Activated CD4-positive, alpha-beta T cell treated with anti-CD3 and anti-CD28 coated beads, Interleukin-2, amount 10 ng/mL, durations not matched to agents 7 days and 5 days (primary cell): ENCODE results near the gene DENND5A. TPM values are rescaled to one million over a fixed set of nuclear protein-coding genes. Genes with fewer than 3 reads are reported as not detected.

Experiments
- CTCF ChIA-PET: fragments of 350-600 bp; sonication (Branson Sonifier 250); formaldehyde crosslinking; loops from one replicate; lab custom pipeline; 2021; ENCODE audit warnings: antibody characterized with exemption; lab: Charles Lee
- POLR2A ChIA-PET: fragments of 350-600 bp; sonication (Branson Sonifier 250); formaldehyde crosslinking; loops from one replicate; lab custom pipeline; 2021; ENCODE audit warnings: antibody characterized with exemption; lab: Charles Lee
- DNase-seq: peaks from one replicate; pipeline ENCODE4 v3.0.0-alpha.2; 2020
- H3K27ac Mint-ChIP-seq: one replicate; pipeline ENCODE4 v1.8.0; 2021; ENCODE audit warnings: mild to moderate bottlenecking, moderate library complexity, mixed read lengths
- H3K27me3 Mint-ChIP-seq: one replicate; pipeline ENCODE4 v1.8.0; 2021; ENCODE audit warnings: mixed read lengths
- H3K36me3 Mint-ChIP-seq: one replicate; pipeline ENCODE4 v1.8.0; 2021; ENCODE audit warnings: low read depth, mixed read lengths
- H3K4me1 Mint-ChIP-seq: one replicate; pipeline ENCODE4 v1.8.0; 2021; ENCODE audit warnings: mixed read lengths
- H3K4me3 Mint-ChIP-seq: one replicate; pipeline ENCODE4 v1.8.0; 2021; ENCODE audit warnings: mild to moderate bottlenecking, moderate library complexity, mixed read lengths
- H3K9me3 Mint-ChIP-seq: one replicate; pipeline ENCODE4 v1.8.0; 2021; ENCODE audit warnings: mixed read lengths
- microRNA-seq: library from miRNA; unstranded; fragments of <30 nt; microRNA quantifications from one replicate; pipeline ENCODE4 v1.2.0, GENCODE V29; 2021; ENCODE audit warnings: borderline microRNAs expressed, borderline replicate concordance
- total RNA-seq, 2 experiments: library from RNA; stranded (reverse); gene quantifications; one replicate each; pipeline ENCODE4 v1.2.3, GENCODE V29; 2021

The DENND5A gene
- total RNA-seq, 2 experiments from 2014 or later, result 70.2 to 93.5 TPM

DNA sequence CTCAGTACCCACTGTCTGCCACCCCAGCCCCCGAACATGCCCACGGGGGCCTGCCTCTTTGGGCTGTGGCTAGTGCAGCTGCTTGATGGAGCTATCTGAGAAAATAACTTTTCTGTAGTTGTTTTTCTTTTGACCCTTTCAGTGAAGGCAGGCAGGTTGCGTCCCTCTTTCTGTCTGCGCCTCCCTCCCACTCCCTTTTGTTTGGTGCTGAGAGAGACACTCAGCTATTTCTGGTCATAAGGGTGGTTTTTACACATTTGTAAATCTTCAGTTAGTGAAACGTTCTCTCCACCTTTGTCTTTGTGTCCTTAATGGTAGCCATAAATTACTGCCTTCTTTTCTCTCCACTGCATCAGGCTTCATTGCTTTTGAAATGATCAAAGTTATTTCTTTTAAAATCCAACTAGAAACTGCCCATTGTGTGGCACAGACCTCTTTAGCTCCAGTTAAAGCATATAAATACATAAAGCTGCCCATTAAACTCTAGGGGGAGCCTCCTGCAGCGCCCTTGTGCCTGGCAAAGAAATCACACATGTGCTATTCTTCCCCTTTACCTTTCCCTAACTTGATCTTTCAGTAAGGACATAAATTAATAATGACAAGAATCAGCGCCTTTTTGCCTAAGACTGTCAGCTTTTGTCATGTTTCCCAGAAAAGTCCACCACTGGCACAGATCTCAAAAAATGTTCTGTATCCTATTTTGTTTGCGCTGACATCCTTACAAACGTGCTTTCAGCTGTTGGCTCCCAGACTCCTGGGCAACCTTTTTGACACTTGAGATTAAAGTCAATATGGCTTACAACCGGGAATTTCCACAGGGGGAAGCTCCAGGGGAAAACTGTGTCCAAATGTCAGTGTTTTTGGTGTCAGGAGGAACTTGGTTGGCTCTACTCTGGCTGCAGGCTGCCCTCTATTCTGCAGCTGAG, 172.0 kb downstream of the DENND5A start:
- Mint-ChIP-seq H3K9me3 (no peaks in the 10 kb centered on the region), H3K27ac (no peak overlapping the region), H3K27me3 (peaks cover 53% of the 10 kb centered on the region), H3K36me3 (no peaks in the 10 kb centered on the region), H3K4me3 (no peak overlapping the region), H3K4me1 (peaks cover 2% of the 10 kb centered on the region)
- ChIA-PET CTCF (interaction anchor here (0.9 to 1.2 kb wide), 3 partner anchors 16 to 44 kb away, joined by 3 to 4 read pairs (median 3); no protein-coding TSS in a partner anchor), POLR2A (no interaction called here)
- DNase-seq, result no peak

DNA sequence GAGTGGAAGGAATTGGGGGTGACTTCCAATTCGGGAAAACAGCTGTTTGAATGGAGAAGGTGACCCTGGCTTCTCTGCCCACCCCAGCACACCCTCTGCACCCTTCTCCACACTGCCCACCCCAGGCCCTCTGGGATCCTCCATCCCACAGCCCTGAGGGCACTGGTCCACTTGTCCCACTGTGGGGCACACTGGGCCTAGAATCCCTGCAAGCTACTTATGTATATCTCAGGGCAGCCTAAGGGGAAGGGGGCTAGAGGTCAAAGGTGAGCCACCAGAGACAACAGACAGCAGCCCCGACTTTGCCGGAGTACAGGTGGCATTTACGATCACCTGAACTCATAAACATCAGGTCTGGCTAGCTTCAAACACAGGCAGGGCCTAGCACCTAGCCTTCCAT, 173.1 kb downstream of the DENND5A start:
- CTCF ChIA-PET, result interaction anchor here (0.9 to 1.6 kb wide), 3 partner anchors 10 to 45 kb away, joined by 3 to 4 read pairs (median 3); no protein-coding TSS in a partner anchor
- no peaks in the 10 kb centered on the region for H3K36me3 Mint-ChIP-seq
- H3K4me1 Mint-ChIP-seq, result peaks cover 2% of the 10 kb centered on the region
- DNase-seq, result no peak
- no peaks in the 10 kb centered on the region for H3K9me3 Mint-ChIP-seq
- H3K4me3 Mint-ChIP-seq, result no peak overlapping the region
- peaks cover 60% of the 10 kb centered on the region for H3K27me3 Mint-ChIP-seq
- no peak overlapping the region for H3K27ac Mint-ChIP-seq
- POLR2A ChIA-PET, result no interaction called here

DNA sequence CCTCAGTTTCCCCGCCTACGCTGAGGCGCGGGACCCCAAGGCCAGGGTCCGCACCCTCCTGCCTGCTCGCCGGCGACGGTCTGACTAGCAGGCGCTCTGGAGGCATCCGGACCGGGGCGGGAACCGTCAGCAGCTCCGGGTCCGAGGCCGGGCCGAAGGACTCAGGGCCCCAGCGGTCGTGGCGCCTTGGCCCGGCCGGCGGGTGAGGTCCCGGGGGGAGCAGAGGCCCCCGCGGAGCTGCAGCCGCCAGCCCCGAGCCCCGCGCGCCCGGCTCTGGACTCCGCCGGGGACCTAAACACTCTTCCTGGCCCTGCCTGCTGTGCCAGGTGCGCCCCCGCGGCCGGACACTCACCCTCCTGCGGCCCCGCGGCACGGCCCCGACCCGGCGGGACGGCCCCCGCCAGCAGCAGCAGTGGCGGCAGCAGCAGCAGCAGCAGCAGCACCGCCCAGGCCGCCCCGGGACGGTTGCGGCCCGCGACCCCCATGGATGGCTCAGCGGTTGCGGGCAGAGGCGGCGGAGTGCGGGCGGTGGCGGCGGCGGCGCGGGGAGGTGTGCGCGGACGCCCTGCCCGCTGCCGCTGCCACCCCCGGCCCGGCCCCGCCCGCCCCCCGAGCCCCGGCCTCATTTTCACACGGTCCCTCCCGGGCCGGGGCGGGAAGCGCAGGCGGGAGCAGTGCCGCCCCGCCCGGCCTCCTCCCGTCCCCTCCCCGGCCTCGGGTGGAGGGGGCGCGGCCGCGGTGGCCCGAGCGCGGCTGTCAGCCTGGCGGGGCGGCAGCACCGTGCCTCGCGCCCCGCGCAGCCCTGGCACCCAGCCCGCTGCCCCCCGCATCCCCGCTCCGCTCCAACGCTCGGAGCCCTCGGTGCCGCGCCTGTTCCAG, 173.9 kb downstream of the DENND5A start, which contains the start of gene SCUBE2:
Gene SCUBE2, minus strand, starts transcription at position 556 of the 879 bp plus-strand sequence. Its CDS starts 71 bp downstream, at position 485.
- peak within 1 kb of the TSS; percentile 29 for H3K4me3 Mint-ChIP-seq
- no peak for DNase-seq
- CTCF ChIA-PET, result interaction anchor here (1.6 kb wide), 1 partner anchor 9 kb away, joined by 3 read pairs; no protein-coding TSS in a partner anchor
- peaks cover 61% of the 10 kb centered on the region for H3K27me3 Mint-ChIP-seq
- H3K36me3 Mint-ChIP-seq, result no peaks in the 10 kb centered on the region
- H3K4me1 Mint-ChIP-seq, result peaks cover 2% of the 10 kb centered on the region
- no peaks in the 10 kb centered on the region for H3K9me3 Mint-ChIP-seq
- no peak within 1 kb of the TSS for H3K27ac Mint-ChIP-seq
- POLR2A ChIA-PET, result no interaction called here

DNA sequence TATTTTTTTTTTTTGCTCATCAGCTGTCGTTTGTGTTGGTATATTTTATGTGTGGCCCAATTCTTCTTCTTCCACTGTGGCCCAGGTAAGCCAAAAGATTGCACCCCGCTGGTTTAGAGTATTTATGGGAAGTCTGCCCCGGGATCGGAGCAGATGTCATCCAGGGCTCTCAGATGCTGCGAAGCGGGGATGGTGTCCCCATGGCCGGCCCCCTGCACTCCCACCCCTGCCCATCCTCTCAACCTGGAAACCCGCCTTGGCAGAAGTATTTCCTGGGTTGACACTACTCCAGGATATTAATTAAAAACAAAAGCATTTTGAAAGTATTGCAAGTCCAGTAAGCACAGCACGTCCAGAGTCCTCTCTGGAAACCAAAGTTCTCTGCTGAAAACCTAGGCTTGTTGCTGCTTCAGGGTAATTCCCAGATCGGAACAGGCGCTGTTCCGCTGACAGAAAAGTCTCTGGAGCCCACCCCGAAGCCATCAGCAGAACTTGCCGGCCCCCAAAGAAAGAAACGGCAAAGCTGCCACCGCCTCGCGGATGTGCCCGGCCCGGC, 174.6 kb downstream of the DENND5A start:
- peak overlapping the region; percentile 29 for H3K4me3 Mint-ChIP-seq
- H3K36me3 Mint-ChIP-seq, result no peaks in the 10 kb centered on the region
- no peak overlapping the region for H3K27ac Mint-ChIP-seq
- ChIA-PET CTCF (interaction anchor here (1.5 kb wide), 1 partner anchor 47 kb away, joined by 4 read pairs; no protein-coding TSS in a partner anchor), POLR2A (interaction anchor here (0.6 kb wide), 1 partner anchor 1926 kb away, joined by 3 read pairs; no protein-coding TSS in a partner anchor)
- no peak for DNase-seq
- peaks cover 2% of the 10 kb centered on the region for H3K4me1 Mint-ChIP-seq
- peaks cover 63% of the 10 kb centered on the region for H3K27me3 Mint-ChIP-seq
- H3K9me3 Mint-ChIP-seq, result no peaks in the 10 kb centered on the region

DNA sequence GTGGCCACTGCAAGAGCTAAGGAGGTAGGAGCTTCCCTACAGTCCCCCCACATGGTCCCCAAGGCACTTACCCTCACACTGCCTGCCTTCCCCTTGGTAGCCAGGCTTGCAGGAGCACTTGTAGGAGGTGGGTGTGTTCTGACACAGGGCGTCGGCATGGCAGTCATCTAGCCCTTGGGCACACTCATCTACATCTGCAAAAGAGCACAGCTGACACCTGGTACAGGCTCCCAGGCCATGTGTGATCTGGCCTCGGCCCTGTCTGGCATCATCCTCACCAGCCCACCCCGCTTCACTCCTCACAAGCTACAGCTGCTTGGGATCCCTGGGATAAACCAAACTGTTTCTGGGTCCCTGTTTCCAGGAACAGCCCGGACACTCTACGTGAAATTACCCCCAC, 175.5 kb downstream of the DENND5A start:
- ChIA-PET POLR2A (interaction anchor here (0.6 kb wide), 1 partner anchor 1925 kb away, joined by 3 read pairs; no protein-coding TSS in a partner anchor), CTCF (interaction anchor here (1.5 kb wide), 1 partner anchor 48 kb away, joined by 4 read pairs; no protein-coding TSS in a partner anchor)
- no peak for DNase-seq
- Mint-ChIP-seq H3K4me1 (peaks cover 2% of the 10 kb centered on the region), H3K36me3 (no peaks in the 10 kb centered on the region), H3K4me3 (no peak overlapping the region), H3K27ac (no peak overlapping the region), H3K27me3 (peaks cover 63% of the 10 kb centered on the region), H3K9me3 (no peaks in the 10 kb centered on the region)

DNA sequence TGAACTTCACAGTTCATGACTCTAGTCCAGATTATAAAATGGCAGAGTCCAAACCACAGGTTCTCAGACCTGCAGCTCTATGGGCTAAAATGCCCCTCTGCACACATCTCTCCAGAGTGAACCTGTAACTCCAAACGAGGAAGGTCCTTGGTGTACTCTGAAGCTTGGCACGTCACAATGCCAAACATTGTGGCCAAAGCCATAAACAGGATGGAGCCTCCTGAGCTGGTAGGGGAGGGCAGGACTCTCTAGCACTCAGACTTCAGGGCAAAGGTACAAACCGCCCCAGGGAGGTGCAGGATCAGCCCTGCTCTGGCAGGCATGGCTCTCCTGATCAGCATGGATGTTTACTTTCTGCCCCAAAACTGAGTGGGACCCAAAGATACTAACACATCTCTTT, 176.1 kb downstream of the DENND5A start:
- POLR2A ChIA-PET, result no interaction called here
- CTCF ChIA-PET, result interaction anchor here (1.2 to 1.5 kb wide), 3 partner anchors 10 to 49 kb away, joined by 4 read pairs; no protein-coding TSS in a partner anchor

More for the DNA sequence above, 176.1 kb downstream of the DENND5A start:
- Mint-ChIP-seq H3K36me3 (no peaks in the 10 kb centered on the region), H3K4me1 (peaks cover 2% of the 10 kb centered on the region), H3K27ac (no peak overlapping the region), H3K27me3 (peaks cover 60% of the 10 kb centered on the region), H3K4me3 (no peak overlapping the region), H3K9me3 (no peaks in the 10 kb centered on the region)
- DNase-seq, result no peak

Small RNA genes within 50 kb of the gene (microRNA-seq; reads per million reads assigned to microRNA genes)
- not detected for gene MIR5691

Other genes with a start within 250 kb of the DENND5A start
- gene SCUBE2, start 173.8 kb downstream of the DENND5A start, total RNA-seq, result under 1 TPM; 0.35 to 0.55 TPM
- 10 to 100 TPM; 32.2 to 36.6 TPM for gene TMEM41B, start 49.2 kb upstream of the DENND5A start, total RNA-seq
- gene IPO7, start 119.3 kb upstream of the DENND5A start, total RNA-seq, result 100 to 1,000 TPM in 1 of 2 experiments, 10 to 100 TPM in 1; 95.9 to 107 TPM
- gene ZNF143, start 195.7 kb upstream of the DENND5A start, total RNA-seq, result 10 to 100 TPM; 32.1 to 33.2 TPM